Stomach (tissue), 4 donors: ENCODE measurements around the gene PCDHGA9.
"Not testable (repeated sequence)": the region's sequence is repeated elsewhere in the genome, so short reads cannot be mapped to it uniquely, and the experiment has no call there.

Experiments
- CTCF ChIP-seq, 7 experiments: fragments of 450-650 bp in 4 of 7; fragments of 200-600 bp in 3 of 7; sonication (generic) in 3 of 7; IDR thresholded peaks; one replicate each; pipeline ENCODE4 v1.5.1; 2016 to 2019; ENCODE audit warnings: antibody characterized with exemption in 7 of 7, control low read depth in 2 of 7, mild to moderate bottlenecking in 1 of 7
- POLR2A ChIP-seq, 4 donors: fragments of 450-650 bp; IDR thresholded peaks; one replicate each; pipeline ENCODE4 v1.6.1; 2016; ENCODE audit warnings: antibody characterized with exemption in 4 of 4, control low read depth in 2 of 4, mild to moderate bottlenecking in 1 of 4, moderate library complexity in 1 of 4

GRCh38 chr5:141394401-141395187, 8.0 kb upstream of the PCDHGA9 start:
- not testable (repeated sequence) for TF ChIP-seq POLR2A, CTCF (IDR thresholded peaks at IDR 0.05)
